Measurements from ENCODE around the gene DUSP16.

DUSP16 gene

DNA sequence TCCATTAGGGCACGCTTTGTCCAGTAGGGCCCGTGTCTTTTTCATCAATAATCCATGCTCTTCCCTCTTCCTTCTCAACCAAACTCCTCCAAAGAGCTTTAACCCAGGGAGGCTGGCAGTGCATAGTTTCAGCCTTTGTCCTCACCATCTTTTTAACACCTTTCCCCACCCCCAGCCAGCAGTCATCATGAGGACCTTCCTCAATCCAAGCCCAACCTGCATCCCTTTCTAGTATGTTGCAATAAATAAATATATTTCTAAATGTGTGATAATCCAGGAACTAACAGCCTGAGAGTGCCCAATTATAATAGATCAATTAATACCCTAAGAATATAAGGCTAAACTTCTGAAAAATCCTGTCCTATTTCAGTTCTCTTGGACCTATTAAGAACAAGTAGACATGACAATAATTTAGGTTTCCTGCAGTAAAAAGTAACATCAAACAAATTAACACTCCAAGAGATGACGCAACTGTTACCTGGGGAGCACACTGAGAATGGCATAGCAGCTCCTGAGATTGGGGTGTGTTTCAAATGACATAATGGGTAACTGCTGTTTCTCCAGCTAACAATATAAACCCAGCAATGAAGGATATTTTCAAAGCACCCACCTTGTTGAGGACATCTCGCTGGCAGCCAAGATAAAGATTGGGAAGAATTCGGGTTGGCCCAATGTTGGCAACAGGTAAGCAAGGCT is 62.6 kb downstream of the DUSP16 start:
- TF ChIP-seq POLR2AphosphoS5 (IDR thresholded peaks at IDR 0.05; ENCODE audit: low read depth) (no peak), SPI1 (IDR thresholded peaks at IDR 0.05; ENCODE audit: borderline replicate concordance, low read depth) (no peak), GABPA (IDR thresholded peaks at IDR 0.05; ENCODE audit: low read depth) (no peak), REST (IDR thresholded peaks at IDR 0.05; ENCODE audit: insufficient replicate concordance, low read depth) (no peak)
- TF ChIP-seq, protein P1, sequence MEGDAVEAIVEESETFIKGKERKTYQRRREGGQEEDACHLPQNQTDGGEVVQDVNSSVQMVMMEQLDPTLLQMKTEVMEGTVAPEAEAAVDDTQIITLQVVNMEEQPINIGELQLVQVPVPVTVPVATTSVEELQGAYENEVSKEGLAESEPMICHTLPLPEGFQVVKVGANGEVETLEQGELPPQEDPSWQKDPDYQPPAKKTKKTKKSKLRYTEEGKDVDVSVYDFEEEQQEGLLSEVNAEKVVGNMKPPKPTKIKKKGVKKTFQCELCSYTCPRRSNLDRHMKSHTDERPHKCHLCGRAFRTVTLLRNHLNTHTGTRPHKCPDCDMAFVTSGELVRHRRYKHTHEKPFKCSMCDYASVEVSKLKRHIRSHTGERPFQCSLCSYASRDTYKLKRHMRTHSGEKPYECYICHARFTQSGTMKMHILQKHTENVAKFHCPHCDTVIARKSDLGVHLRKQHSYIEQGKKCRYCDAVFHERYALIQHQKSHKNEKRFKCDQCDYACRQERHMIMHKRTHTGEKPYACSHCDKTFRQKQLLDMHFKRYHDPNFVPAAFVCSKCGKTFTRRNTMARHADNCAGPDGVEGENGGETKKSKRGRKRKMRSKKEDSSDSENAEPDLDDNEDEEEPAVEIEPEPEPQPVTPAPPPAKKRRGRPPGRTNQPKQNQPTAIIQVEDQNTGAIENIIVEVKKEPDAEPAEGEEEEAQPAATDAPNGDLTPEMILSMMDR (IDR thresholded peaks at IDR 0.05; ENCODE audit: insufficient read depth, low read length): no peak
- no peak for DNase-seq (ENCODE audit: low read depth in 1 of 2, low spot score in 1 of 2)
- H3K27me3 ChIP-seq (ENCODE audit: insufficient read depth, poor library complexity, severe bottlenecking): no peaks in the 10 kb centered on the region
- H3K27ac ChIP-seq (replicated peaks): no peak overlapping the region
- H3K4me3 ChIP-seq (replicated peaks; ENCODE audit: insufficient read depth, low read length): no peak overlapping the region

GRCh38 chr12:12498210-12498609 is 64.5 kb downstream of the DUSP16 start:
- TF ChIP-seq SPI1 (IDR thresholded peaks at IDR 0.05; ENCODE audit: borderline replicate concordance, low read depth): no peak
- no peak for TF ChIP-seq REST (IDR thresholded peaks at IDR 0.05; ENCODE audit: insufficient replicate concordance, low read depth)
- TF ChIP-seq GABPA (IDR thresholded peaks at IDR 0.05; ENCODE audit: low read depth): no peak
- TF ChIP-seq, protein P1 (IDR thresholded peaks at IDR 0.05; ENCODE audit: insufficient read depth, low read length): no peak
- no peak for TF ChIP-seq POLR2AphosphoS5 (IDR thresholded peaks at IDR 0.05; ENCODE audit: low read depth)
- no peak for DNase-seq (ENCODE audit: low read depth in 1 of 2, low spot score in 1 of 2)
- no peaks in the 10 kb centered on the region for H3K27me3 ChIP-seq (ENCODE audit: insufficient read depth, poor library complexity, severe bottlenecking)
- H3K4me3 ChIP-seq (replicated peaks; ENCODE audit: insufficient read depth, low read length): no peak overlapping the region
- H3K27ac ChIP-seq (replicated peaks): no peak overlapping the region

- Histone ChIP-seq H3K27me3 (ENCODE audit: insufficient read depth, poor library complexity, severe bottlenecking) (no peaks in the 10 kb centered on the region), H3K27ac (replicated peaks) (no peak overlapping the region), H3K4me3 (replicated peaks; ENCODE audit: insufficient read depth, low read length) (no peak overlapping the region)
- TF ChIP-seq SPI1 (IDR thresholded peaks at IDR 0.05; ENCODE audit: borderline replicate concordance, low read depth) (no peak), GABPA (IDR thresholded peaks at IDR 0.05; ENCODE audit: low read depth) (no peak), REST (IDR thresholded peaks at IDR 0.05; ENCODE audit: insufficient replicate concordance, low read depth) (no peak), POLR2AphosphoS5 (IDR thresholded peaks at IDR 0.05; ENCODE audit: low read depth) (no peak)
- TF ChIP-seq, protein P1 (IDR thresholded peaks at IDR 0.05; ENCODE audit: insufficient read depth, low read length): no peak
- no peak for DNase-seq (ENCODE audit: low read depth in 1 of 2, low spot score in 1 of 2)
Observed at GRCh38 chr12:12495536-12495935, 67.1 kb downstream of the DUSP16 start.
